DOHH2 (cell line): ENCODE results near the gene SCAPER.

ENCODE experiments used
- H3F3A ChIP-seq: fragments of 200-600 bp; sonication (generic), shearing (Covaris generic); 2 replicates; pipeline ENCODE4 v1.6.0; 2016; ENCODE audit warnings: antibody characterized with exemption, mild to moderate bottlenecking; ENCODE audit not compliant: control insufficient read depth, insufficient read depth
- H3K27ac ChIP-seq: fragments of 200-600 bp; sonication (generic); 2 replicates; pipeline ENCODE4 v1.5.1; 2014; ENCODE audit warnings: low read depth, mild to moderate bottlenecking, low read length, moderate library complexity
- H3K27me3 ChIP-seq: fragments of 200-600 bp; sonication (generic); 2 replicates; pipeline ENCODE4 v1.6.1; 2014; ENCODE audit warnings: mild to moderate bottlenecking, low read length, mixed read lengths; ENCODE audit not compliant: control insufficient read depth
- H3K36me3 ChIP-seq: fragments of 200-600 bp; sonication (generic); 2 replicates; pipeline ENCODE4 v1.6.1; 2014; ENCODE audit warnings: mild to moderate bottlenecking, low read length, moderate library complexity, mixed read lengths; ENCODE audit not compliant: control insufficient read depth
- H3K4me1 ChIP-seq: fragments of 200-600 bp; sonication (generic); 2 replicates; pipeline ENCODE4 v1.6.1; 2014; ENCODE audit warnings: mild to moderate bottlenecking, low read length, mixed read lengths; ENCODE audit not compliant: control insufficient read depth
- H3K4me2 ChIP-seq: fragments of 200-600 bp; sonication (generic); 2 replicates; pipeline ENCODE4 v1.6.0; 2014; ENCODE audit warnings: mild to moderate bottlenecking, low read length, moderate library complexity
- H3K4me3 ChIP-seq: fragments of 200-600 bp; sonication (generic); 2 replicates; pipeline ENCODE4 v1.5.1; 2014; ENCODE audit warnings: mild to moderate bottlenecking, low read length, mixed read lengths
- H3K79me2 ChIP-seq: fragments of 200-600 bp; sonication (generic); 2 replicates; pipeline ENCODE4 v1.6.1; 2014; ENCODE audit warnings: mild to moderate bottlenecking, low read length, mixed read lengths; ENCODE audit not compliant: control insufficient read depth
- H3K9me2 ChIP-seq: fragments of 200-600 bp; sonication (generic); replicated peaks from 2 replicates; pipeline ENCODE4 v1.6.1; 2014; ENCODE audit warnings: mild to moderate bottlenecking, low read length, mixed read lengths; ENCODE audit not compliant: control insufficient read depth
- H3K9me3 ChIP-seq: fragments of 200-600 bp; sonication (generic); 2 replicates; pipeline ENCODE4 v1.6.1; 2014; ENCODE audit warnings: antibody characterized with exemption, low read length, mixed read lengths; ENCODE audit not compliant: control insufficient read depth, insufficient read depth
- H4K20me1 ChIP-seq: fragments of 200-600 bp; sonication (generic); 2 replicates; pipeline ENCODE4 v1.6.0; 2014; ENCODE audit warnings: low read depth, mild to moderate bottlenecking, antibody characterized with exemption, low read length, moderate library complexity; ENCODE audit not compliant: control insufficient read depth, insufficient read depth
- CTCF ChIP-seq: fragments of 200-600 bp; sonication (generic); IDR thresholded peaks from one replicate; pipeline ENCODE4 v1.5.1; 2014; ENCODE audit warnings: antibody characterized with exemption, mild to moderate bottlenecking, low read depth, low read length; ENCODE audit not compliant: poor library complexity, severe bottlenecking
- EZH2phosphoT487 ChIP-seq: fragments of 200-600 bp; sonication (generic); IDR thresholded peaks from 2 replicates; pipeline ENCODE4 v1.6.1; 2017; ENCODE audit warnings: borderline replicate concordance, mild to moderate bottlenecking, antibody characterized with exemption, low read length, moderate library complexity, mixed read lengths

SCAPER gene

GRCh38 chr15:76764004-76764403 lies 141.1 kb downstream of the SCAPER start:
- H3K9me2 ChIP-seq, result no peaks in the 10 kb centered on the region
- no peaks in the 10 kb centered on the region for H3K79me2 ChIP-seq
- no peak overlapping the region for H3K4me3 ChIP-seq
- no peak overlapping the region for H3K27ac ChIP-seq
- no peak for TF ChIP-seq CTCF
- TF ChIP-seq EZH2phosphoT487, result no peak
- peaks cover 8% of the 10 kb centered on the region; the same call in 1 of the 2 replicates for H3K9me3 ChIP-seq
- H3K36me3 ChIP-seq, result peaks cover 9% of the 10 kb centered on the region; the same call in 1 of the 2 replicates
- H3K27me3 ChIP-seq, result no peaks in the 10 kb centered on the region
- no peaks in the 10 kb centered on the region for H4K20me1 ChIP-seq
- H3F3A ChIP-seq, result no peaks in the 10 kb centered on the region
- H3K4me1 ChIP-seq, result no peaks in the 10 kb centered on the region
- H3K4me2 ChIP-seq, result no peak overlapping the region

- H3K4me2 ChIP-seq, result no peak overlapping the region
- no peak overlapping the region for H3K4me3 ChIP-seq
- no peaks in the 10 kb centered on the region for H4K20me1 ChIP-seq
- H3K36me3 ChIP-seq, result peaks cover 9% of the 10 kb centered on the region; the same call in 1 of the 2 replicates
- H3K79me2 ChIP-seq, result no peaks in the 10 kb centered on the region
- H3F3A ChIP-seq, result no peaks in the 10 kb centered on the region
- H3K9me3 ChIP-seq, result peaks cover 8% of the 10 kb centered on the region; the same call in 1 of the 2 replicates
- H3K27ac ChIP-seq, result no peak overlapping the region
- H3K9me2 ChIP-seq, result no peaks in the 10 kb centered on the region
- H3K4me1 ChIP-seq, result no peaks in the 10 kb centered on the region
- H3K27me3 ChIP-seq, result no peaks in the 10 kb centered on the region
- TF ChIP-seq EZH2phosphoT487, result no peak
- no peak for TF ChIP-seq CTCF
Measured at GRCh38 chr15:76763554-76763953, 141.6 kb downstream of the SCAPER start.

GRCh38 chr15:76756381-76756780 lies 148.8 kb downstream of the SCAPER start:
- no peaks in the 10 kb centered on the region for H4K20me1 ChIP-seq
- H3K4me2 ChIP-seq, result no peak overlapping the region
- H3K9me2 ChIP-seq, result no peaks in the 10 kb centered on the region
- no peaks in the 10 kb centered on the region for H3K36me3 ChIP-seq
- TF ChIP-seq CTCF (no peak), EZH2phosphoT487 (no peak)
- no peaks in the 10 kb centered on the region for H3K27me3 ChIP-seq
- H3K9me3 ChIP-seq, result no peaks in the 10 kb centered on the region
- no peak overlapping the region for H3K4me3 ChIP-seq
- H3K27ac ChIP-seq, result no peak overlapping the region
- no peaks in the 10 kb centered on the region for H3K4me1 ChIP-seq
- H3K79me2 ChIP-seq, result no peaks in the 10 kb centered on the region
- no peaks in the 10 kb centered on the region for H3F3A ChIP-seq
